ENCODE measurements around the gene TNS1.
"Not testable (repeated sequence)": the region's sequence is repeated elsewhere in the genome, so short reads cannot be mapped to it uniquely, and the experiment has no call there.

Gene TNS1

DNA sequence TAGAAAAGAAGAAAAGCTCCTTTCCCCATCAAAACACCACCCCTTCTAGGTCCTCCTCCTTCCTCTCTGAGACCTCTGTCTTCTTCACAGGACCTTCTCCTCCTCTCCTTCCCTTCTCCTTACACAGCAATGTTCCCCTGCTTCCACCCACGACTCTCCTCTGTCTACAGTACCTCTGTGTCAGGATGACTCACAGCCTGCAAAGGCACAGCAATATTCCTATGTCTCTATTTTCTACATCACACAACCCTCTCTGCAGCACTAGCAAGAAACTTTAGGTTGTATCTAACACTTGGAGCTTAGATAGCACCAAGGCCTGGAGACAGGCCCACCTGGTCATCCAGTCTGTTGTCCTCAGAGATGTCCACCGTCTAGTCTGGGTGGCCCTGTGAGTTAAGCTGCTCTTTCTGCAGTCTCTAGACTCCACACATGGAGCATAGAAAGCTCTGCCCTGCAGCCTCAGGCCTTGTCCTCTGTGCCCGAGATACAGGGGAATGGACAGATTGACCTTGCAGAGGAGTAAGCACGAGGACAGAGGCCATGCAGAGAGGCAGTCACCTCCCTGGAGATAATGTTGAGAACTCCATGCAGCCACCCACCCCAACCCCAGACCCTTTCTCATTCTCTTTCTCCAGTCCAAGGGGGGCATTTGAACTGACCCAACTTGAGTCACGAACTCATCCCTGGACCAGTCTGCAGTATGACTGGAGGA, 212.0 kb downstream of the TNS1 start:
- Mint-ChIP-seq H3K27me3 (no peaks in the 10 kb centered on the region), H3K4me3 (peak overlapping the region; percentile 81 to 83), H3K9me3 (peaks cover 0 to 1% of the 10 kb centered on the region in 2 donors), H3K27ac (peak overlapping the region; percentile 20), H3K36me3 (peaks cover 0 to 4% of the 10 kb centered on the region in 2 donors), H3K4me1 (peaks cover 15 to 33% of the 10 kb centered on the region in 2 donors)
- ATAC-seq (replicated peaks) = peak in 1 of 2 donors; percentile 10
- no peak for DNase-seq

DNA sequence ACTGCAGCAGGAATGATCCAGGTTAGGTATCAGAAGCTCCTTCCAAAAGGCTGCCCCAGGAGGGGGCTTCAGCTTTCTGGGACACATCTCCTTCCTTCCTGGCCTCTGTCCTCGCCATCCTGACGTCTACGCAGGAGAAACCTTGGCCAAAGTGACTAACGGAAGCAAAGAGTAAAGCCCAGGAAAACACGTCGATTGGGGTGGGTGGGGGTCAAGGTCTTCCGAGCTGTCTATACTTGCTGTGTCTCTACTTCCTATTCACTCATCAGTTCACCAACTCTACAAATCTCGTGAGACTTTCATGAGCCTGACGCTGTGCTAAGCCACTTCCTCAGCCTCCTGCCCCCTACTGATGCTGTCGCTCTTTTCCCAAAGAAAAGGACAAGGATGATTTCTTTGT, 212.6 kb downstream of the TNS1 start:
- ATAC-seq (replicated peaks) (peak; percentile 78 to 81), DNase-seq (no peak)
- peak overlapping the region; percentile 81 to 83 for H3K4me3 Mint-ChIP-seq
- H3K36me3 Mint-ChIP-seq = peaks cover 0 to 4% of the 10 kb centered on the region in 2 donors
- H3K27me3 Mint-ChIP-seq = peaks cover 0 to 4% of the 10 kb centered on the region in 2 donors
- peak overlapping the region; percentile 43 for H3K27ac Mint-ChIP-seq
- H3K9me3 Mint-ChIP-seq = peaks cover 0 to 1% of the 10 kb centered on the region in 2 donors
- peaks cover 20 to 40% of the 10 kb centered on the region in 2 donors for H3K4me1 Mint-ChIP-seq

DNA sequence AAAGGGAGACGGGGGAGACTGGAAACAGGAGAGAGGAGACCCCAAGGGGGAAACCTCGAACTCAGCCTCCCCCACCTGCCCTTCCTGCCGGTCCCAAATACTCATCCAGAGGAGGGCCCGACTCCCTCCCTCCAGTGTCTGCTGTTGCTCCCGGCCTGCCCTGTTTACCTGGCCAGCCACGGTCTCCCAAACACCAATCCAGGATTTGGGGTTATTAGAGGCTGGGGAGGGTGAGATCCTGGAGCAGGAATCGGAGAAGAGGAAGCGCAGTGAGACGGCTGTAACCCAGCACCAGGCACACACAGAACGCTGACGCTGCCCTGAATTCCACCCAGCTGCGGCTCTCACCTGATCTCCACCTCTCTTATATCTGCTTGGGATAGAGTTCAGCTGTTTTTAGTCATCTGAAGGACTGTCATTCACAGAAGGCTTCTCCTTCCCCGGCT, 213.0 kb downstream of the TNS1 start:
- ATAC-seq (replicated peaks) = peak; percentile 17 to 28
- Mint-ChIP-seq H3K9me3 (peaks cover 0 to 1% of the 10 kb centered on the region in 2 donors), H3K27me3 (peaks cover 0 to 5% of the 10 kb centered on the region in 2 donors), H3K36me3 (peaks cover 0 to 4% of the 10 kb centered on the region in 2 donors), H3K27ac (peak overlapping the region; percentile 56), H3K4me1 (peaks cover 20 to 41% of the 10 kb centered on the region in 2 donors), H3K4me3 (peak overlapping the region; percentile 81 to 83)
- DNase-seq = no peak

DNA sequence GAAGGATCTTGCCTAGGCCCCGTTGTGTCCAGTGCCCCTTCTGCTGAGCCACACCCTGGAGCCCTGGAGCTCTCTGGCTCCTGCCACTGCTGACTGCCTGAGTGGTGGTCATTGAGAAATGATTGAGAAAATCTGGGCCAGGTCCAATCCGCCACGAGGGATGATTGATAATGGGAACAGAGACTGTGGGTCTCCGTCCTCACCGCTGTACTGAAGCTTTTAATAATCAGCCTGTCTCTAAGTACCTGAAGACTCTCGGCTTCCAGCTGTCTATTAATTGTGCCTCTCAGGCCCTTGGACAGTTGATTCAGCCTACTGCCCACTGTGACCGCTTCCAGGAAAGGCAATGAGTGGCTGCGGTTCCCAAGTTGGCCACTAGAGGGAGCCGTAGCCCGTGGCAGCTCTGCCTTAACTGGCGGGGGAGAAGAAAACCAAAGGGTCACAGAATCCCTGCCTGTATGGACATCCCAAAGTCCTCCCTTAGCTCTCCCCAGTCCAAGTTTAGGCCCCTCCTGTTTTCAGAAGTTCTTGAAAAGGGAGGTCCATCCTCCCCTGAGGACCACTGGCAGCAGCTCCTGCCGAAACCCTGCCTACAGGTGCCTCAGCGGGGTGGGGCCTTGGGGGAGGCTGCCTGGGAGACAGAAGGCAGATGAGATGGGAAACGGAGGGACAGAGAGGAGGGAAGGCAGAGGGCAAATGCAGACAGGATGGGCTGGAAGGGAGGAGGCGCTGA, 213.6 kb downstream of the TNS1 start:
- DNase-seq = peak; percentile 61
- Mint-ChIP-seq H3K27me3 (peaks cover 0 to 5% of the 10 kb centered on the region in 2 donors), H3K36me3 (peaks cover 0 to 4% of the 10 kb centered on the region in 2 donors), H3K4me3 (peak overlapping the region; percentile 81 to 83), H3K4me1 (peaks cover 20 to 41% of the 10 kb centered on the region in 2 donors), H3K9me3 (peaks cover 0 to 1% of the 10 kb centered on the region in 2 donors), H3K27ac (peak overlapping the region; percentile 56)
- peak; percentile 52 to 58 for ATAC-seq (replicated peaks)

DNA sequence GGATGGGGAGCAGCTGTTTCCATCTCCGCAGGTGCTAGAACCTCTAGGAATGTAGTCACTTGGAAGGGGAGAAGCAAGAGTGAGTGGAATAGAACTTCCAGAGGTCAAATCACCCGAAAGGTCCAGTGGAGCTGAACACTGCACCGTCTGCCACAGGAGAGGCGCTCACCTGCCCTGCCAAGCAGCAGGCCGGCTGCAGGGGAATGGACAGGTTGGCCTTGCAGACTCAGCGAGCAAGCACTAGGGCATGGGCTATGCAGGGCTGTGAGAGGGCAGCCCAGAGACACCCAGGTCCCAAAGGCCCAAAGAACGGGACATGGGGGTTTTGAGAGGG, 214.2 kb downstream of the TNS1 start:
- H3K27ac Mint-ChIP-seq = no peak overlapping the region
- H3K4me1 Mint-ChIP-seq = peaks cover 20 to 41% of the 10 kb centered on the region in 2 donors
- no peak overlapping the region for H3K4me3 Mint-ChIP-seq
- H3K36me3 Mint-ChIP-seq = peaks cover 0 to 4% of the 10 kb centered on the region in 2 donors
- H3K9me3 Mint-ChIP-seq = peaks cover 0 to 1% of the 10 kb centered on the region in 2 donors
- H3K27me3 Mint-ChIP-seq = peaks cover 0 to 5% of the 10 kb centered on the region in 2 donors
- ATAC-seq (replicated peaks) = no peak
- DNase-seq = no peak

DNA sequence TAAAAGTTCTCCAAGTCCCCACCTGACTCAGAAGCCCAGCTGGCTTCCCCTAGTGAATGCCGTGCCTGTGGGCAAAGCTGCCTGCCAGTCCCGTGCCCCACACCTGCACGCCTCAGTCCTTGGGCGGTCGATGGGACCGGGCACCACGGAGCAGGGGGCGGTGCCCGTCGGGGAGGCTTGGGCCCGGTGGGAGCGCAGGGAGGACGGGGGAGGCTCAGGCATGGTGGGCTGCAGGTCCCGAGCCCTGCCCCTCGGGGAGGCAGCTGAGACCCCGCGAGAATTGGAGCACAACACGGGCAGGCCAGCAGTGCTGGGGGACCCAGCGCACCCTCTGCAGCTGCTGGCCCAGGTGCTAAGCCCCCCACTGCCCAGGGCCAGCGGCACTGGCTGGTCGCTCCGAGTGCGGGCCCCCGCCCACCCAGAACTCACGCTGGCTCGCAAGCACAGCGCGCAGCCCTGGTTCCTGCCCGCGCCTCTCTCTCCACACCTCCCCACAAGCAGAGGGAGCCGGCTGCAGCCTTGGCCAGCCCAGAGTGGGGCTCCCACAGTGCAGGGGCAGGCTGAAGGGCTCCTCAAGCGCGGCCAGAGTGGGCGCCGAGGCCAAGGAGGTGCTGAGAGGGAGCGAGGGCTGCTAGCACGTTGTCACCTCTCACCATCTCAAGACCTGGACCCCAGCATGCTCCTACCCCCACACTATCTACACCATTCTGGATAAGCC, 215.5 kb downstream of the TNS1 start:
- peaks cover 5 to 7% of the 10 kb centered on the region in 2 donors for H3K27me3 Mint-ChIP-seq
- DNase-seq (no peak), ATAC-seq (replicated peaks) (no peak)
- peaks cover 8 to 9% of the 10 kb centered on the region in 2 donors for H3K9me3 Mint-ChIP-seq
- peaks cover 20 to 41% of the 10 kb centered on the region in 2 donors for H3K4me1 Mint-ChIP-seq
- peaks cover 1 to 9% of the 10 kb centered on the region in 2 donors for H3K36me3 Mint-ChIP-seq
- H3K4me3 Mint-ChIP-seq = no peak overlapping the region
- H3K27ac Mint-ChIP-seq = no peak overlapping the region

DNA sequence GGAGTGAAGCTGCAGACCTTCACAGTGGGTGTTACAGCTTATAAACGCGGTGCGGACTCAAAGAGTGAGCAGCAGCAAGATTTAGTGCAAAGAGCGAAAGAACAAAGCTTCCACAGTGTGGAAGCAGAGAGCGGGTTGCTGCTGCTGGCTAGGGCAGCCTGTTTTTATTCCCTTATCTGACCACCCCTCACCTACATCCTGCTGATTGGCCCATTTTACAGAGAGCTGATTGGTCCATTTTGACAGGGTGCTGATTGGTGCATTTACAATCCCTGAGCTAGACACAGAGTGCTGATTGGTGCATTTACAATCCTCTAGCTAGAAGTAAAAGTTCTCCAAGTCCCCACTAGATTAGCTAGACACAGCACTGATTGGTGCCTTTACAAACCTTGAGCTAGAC, 216.2 kb downstream of the TNS1 start:
- H3K27me3 Mint-ChIP-seq; H3K9me3 Mint-ChIP-seq; ATAC-seq (replicated peaks); DNase-seq; H3K27ac Mint-ChIP-seq; H3K4me3 Mint-ChIP-seq: not testable (repeated sequence)
- H3K36me3 Mint-ChIP-seq = peaks cover 1 to 10% of the 10 kb centered on the region in 2 donors
- H3K4me1 Mint-ChIP-seq = peaks cover 20 to 38% of the 10 kb centered on the region in 2 donors

DNA sequence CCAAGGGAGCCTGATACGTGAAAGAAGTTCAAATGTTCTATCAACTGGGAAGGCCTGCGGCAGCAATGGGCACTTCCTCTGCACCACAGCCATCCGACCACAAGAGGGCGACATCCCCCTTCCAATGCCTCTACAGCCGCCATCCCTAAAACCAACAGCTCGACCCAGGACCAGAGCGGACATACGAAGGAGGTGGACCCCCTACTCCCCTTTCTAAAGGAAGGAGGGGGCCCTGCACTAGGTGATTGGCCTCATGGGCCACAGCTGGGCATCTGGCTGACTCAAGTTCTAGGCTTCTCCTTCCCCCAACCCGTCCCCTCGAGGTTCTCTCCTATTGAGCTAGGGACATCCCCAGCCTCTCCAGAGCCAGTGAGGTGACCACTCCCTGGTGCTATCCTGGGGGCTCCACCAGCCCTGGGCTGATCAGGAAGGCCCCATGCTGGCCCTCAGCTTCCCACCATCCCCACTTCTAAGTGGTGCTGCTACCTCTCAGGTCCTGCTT, 217.2 kb downstream of the TNS1 start:
- peaks cover 14 to 31% of the 10 kb centered on the region in 2 donors for H3K4me1 Mint-ChIP-seq
- peaks cover 5 to 7% of the 10 kb centered on the region in 2 donors for H3K27me3 Mint-ChIP-seq
- H3K4me3 Mint-ChIP-seq = no peak overlapping the region
- peak; percentile 58 for DNase-seq
- peak; percentile 73 to 74 for ATAC-seq (replicated peaks)
- H3K27ac Mint-ChIP-seq = peak overlapping the region; percentile 27
- H3K36me3 Mint-ChIP-seq = peaks cover 1 to 13% of the 10 kb centered on the region in 2 donors
- H3K9me3 Mint-ChIP-seq = peaks cover 8% of the 10 kb centered on the region in 2 donors

DNA sequence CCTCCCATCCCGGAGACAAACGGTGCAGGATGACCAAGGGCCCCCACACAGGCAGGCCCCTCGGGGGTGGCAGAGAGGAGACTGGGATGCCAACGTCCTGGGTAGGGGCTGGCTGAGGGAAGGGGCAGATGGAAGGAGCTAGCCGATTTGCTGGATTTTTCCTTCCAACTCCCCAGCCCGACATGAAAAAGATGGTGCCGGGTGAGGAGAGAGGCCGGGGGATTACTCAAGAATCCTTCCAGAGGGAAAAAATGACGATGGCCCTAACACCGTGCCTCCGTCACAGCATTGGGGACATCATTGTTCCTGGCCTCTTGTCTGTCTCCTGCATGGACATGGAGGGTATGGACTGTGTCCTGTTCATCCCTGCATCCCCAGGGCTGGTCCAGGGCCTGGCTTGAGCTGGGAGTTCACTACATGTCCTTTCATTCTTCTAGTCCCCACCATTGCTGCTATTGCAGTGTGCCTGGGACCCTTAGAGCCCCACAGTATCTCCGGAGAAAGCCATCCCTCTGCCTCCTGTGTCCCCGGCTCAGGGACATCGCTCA, 217.7 kb downstream of the TNS1 start:
- Mint-ChIP-seq H3K36me3 (peaks cover 1 to 13% of the 10 kb centered on the region in 2 donors), H3K4me1 (peaks cover 10 to 26% of the 10 kb centered on the region in 2 donors), H3K27me3 (peaks cover 5 to 7% of the 10 kb centered on the region in 2 donors), H3K4me3 (no peak overlapping the region), H3K9me3 (peaks cover 8% of the 10 kb centered on the region in 2 donors), H3K27ac (no peak overlapping the region)
- ATAC-seq (replicated peaks) (peak; percentile 8 to 19), DNase-seq (no peak)

DNA sequence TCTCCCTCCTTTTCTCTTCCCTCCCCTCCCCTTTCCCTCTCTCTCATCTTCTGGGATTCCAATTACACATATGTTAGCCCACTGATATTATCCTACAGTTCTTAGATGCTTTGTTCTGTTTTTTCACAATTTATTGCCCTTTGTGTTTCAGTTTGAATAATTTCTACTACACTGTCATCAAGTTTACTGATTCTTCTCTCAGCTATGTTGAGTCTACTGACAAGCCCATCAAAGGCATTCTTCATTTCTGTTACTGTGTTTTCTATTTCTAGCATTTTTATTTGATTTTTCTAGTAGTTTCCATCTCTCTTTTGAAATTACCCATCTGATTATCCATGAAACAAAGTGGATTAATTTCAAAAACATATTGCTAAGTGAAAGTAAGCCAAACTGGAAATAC, 219.6 kb downstream of the TNS1 start:
- Mint-ChIP-seq H3K4me3 (no peak overlapping the region), H3K4me1 (peaks cover 8 to 10% of the 10 kb centered on the region in 2 donors), H3K9me3 (peaks cover 8% of the 10 kb centered on the region in 2 donors), H3K27me3 (peaks cover 15 to 16% of the 10 kb centered on the region in 2 donors), H3K36me3 (peaks cover 1 to 13% of the 10 kb centered on the region in 2 donors), H3K27ac (no peak overlapping the region)
- DNase-seq = no peak
- no peak for ATAC-seq (replicated peaks)

DNA sequence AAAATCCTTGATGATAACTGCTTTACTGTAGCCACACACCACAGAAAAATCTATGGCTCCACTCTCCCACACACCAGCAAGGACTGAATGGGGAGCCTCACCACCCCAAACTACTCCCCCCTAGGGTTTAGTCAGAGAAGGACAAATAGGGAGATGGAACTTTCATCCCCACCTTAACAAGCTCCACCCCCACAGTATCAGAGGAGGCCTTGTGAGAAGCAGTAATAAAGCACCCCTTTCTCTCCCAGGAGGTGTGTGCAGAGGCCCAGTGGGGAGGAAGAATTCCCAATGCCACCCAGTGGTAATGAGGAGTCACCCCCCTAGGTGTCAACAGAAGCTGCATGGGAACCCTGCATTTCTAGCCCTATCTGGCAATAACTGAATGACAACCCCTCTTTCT, 224.9 kb downstream of the TNS1 start:
- Mint-ChIP-seq H3K27ac (no peak overlapping the region), H3K9me3 (peaks cover under 1 to 1% of the 10 kb centered on the region in 2 donors)

DNA sequence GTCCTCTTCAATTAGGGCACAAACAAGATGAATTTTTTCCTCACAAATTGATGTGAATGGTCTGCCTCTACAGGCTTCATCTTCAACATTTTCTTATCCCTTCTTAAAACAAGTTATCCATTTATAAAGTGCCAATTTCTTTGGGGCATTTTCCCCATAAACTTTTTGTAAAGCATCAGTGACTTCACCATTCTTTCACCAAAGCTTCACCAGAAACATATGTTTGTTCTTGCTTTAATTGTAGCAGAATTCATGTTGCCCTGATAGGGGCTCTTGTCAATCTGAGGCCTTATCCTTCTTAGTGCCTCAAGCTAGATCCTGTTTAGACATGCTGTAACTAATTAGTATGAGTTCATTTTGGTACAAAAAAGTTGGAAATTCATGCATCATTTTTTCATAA, 226.2 kb downstream of the TNS1 start:
- Mint-ChIP-seq H3K4me1 (no peaks in the 10 kb centered on the region), H3K4me3 (no peak overlapping the region), H3K36me3 (peaks cover 0 to 6% of the 10 kb centered on the region in 2 donors), H3K27ac (no peak overlapping the region), H3K27me3 (peaks cover 12 to 15% of the 10 kb centered on the region in 2 donors), H3K9me3 (no peaks in the 10 kb centered on the region)
- DNase-seq = no peak
- no peak for ATAC-seq (replicated peaks)

More for the DNA sequence above, 224.9 kb downstream of the TNS1 start:
- ATAC-seq (replicated peaks) = no peak
- DNase-seq = no peak
- Mint-ChIP-seq H3K36me3 (peaks cover 0 to 7% of the 10 kb centered on the region in 2 donors), H3K4me1 (no peaks in the 10 kb centered on the region), H3K4me3 (no peak overlapping the region), H3K27me3 (peaks cover 13 to 15% of the 10 kb centered on the region in 2 donors)

DNA sequence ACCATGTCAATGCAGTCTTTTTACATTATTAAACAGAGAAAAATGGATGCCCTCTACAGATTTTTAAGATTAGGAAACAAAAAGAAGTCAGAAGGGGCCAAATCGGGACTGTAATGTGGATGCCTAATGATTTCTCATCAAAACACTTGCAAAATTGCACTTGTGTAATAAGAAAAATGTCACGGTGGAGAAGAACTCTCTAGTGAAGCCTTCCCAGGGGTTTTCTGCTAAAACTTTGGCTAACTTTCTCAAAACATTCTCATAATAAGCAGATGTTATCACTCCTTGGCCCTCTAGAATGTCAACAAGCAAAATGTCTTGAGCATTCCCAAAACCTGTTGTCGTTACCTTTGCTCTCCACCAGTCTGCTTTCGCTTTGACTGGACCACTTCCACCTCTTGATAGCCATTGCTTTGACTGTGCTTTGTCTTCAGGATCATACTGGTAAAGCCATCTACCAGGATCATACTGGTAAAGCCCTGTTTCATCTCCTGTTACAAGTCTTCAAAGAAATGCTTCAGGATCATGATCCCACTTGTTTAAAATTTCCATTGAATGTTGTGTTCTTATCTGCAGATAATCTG, 226.8 kb downstream of the TNS1 start:
- DNase-seq (no peak), ATAC-seq (replicated peaks) (no peak)
- no peak overlapping the region for H3K4me3 Mint-ChIP-seq
- H3K4me1 Mint-ChIP-seq = no peaks in the 10 kb centered on the region
- H3K9me3 Mint-ChIP-seq = no peaks in the 10 kb centered on the region
- H3K27ac Mint-ChIP-seq = no peak overlapping the region
- H3K36me3 Mint-ChIP-seq = peaks cover 0 to 3% of the 10 kb centered on the region in 2 donors
- H3K27me3 Mint-ChIP-seq = peaks cover 12 to 15% of the 10 kb centered on the region in 2 donors

Measured in stimulated activated naive B cell treated with anti-CD40 and anti-IgM and Interleukin-4, amounts not matched to agents 10 μg/mL and 1 μg/mL and 100 μg/mL, for 72 hours (primary cell).